Prostate gland (tissue), 2 donors: ENCODE measurements around the gene MAMDC2.

ENCODE experiments used
- CTCF ChIP-seq, 4 experiments: fragments of 200-600 bp in 2 of 4; fragments of 450-650 bp in 2 of 4; sonication (generic) in 2 of 4; IDR thresholded peaks; 1 replicate in 3 of 4; 2 replicates in 1 of 4; pipeline ENCODE4 v1.5.1; 2016 to 2019; ENCODE audit warnings: antibody characterized with exemption in 4 of 4, mild to moderate bottlenecking in 2 of 4, moderate library complexity in 2 of 4
- POLR2A ChIP-seq: fragments of 450-650 bp; IDR thresholded peaks from one replicate; pipeline ENCODE4 v1.6.1; 2016; ENCODE audit warnings: antibody characterized with exemption, mild to moderate bottlenecking
- POLR2AphosphoS5 ChIP-seq: sonication (generic); formaldehyde crosslinking; IDR thresholded peaks from one replicate; pipeline ENCODE4 v1.6.1; 2017; ENCODE audit warnings: antibody characterized with exemption

GRCh38 chr9:70073193-70073592 is 29.5 kb downstream of the MAMDC2 start:
- no peak for TF ChIP-seq CTCF (IDR thresholded peaks at IDR 0.05)
- TF ChIP-seq POLR2A, result no peak
- TF ChIP-seq POLR2AphosphoS5, result no peak
